HG03097 (cell line): ENCODE measurements around the gene GATA6.

ENCODE experiments used
- ATAC-seq: cut with Tn5 transposase; IDR thresholded peaks from one replicate; pipeline ENCODE4 v1.9.1; 2021; ENCODE audit not compliant: unreplicated experiment, low FRiP score

The GATA6 gene

DNA sequence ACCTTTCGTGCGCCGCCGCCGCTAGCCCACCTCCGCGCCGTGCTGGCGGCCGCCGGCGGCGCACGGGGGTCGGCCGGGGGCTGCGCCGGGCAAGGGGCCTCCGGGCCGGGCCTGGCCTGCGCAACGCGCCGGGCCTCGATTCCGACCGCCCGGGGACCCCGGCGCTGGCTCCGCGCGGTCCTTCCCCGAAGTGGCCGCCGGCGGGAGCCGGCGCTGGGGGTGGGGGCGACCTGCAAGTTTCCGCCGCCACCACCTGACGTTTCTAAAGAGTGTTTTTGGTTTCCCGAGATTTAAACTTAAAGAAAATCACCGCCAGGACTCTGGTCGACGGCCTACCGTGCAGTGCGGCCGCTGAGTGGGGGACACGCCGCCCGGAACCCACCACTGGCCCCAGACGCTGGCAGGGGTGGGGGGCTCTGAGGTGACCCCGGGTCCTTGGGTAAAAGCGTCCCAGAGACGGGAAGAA lies 3.8 kb upstream of the GATA6 start:
- no peak for ATAC-seq

DNA sequence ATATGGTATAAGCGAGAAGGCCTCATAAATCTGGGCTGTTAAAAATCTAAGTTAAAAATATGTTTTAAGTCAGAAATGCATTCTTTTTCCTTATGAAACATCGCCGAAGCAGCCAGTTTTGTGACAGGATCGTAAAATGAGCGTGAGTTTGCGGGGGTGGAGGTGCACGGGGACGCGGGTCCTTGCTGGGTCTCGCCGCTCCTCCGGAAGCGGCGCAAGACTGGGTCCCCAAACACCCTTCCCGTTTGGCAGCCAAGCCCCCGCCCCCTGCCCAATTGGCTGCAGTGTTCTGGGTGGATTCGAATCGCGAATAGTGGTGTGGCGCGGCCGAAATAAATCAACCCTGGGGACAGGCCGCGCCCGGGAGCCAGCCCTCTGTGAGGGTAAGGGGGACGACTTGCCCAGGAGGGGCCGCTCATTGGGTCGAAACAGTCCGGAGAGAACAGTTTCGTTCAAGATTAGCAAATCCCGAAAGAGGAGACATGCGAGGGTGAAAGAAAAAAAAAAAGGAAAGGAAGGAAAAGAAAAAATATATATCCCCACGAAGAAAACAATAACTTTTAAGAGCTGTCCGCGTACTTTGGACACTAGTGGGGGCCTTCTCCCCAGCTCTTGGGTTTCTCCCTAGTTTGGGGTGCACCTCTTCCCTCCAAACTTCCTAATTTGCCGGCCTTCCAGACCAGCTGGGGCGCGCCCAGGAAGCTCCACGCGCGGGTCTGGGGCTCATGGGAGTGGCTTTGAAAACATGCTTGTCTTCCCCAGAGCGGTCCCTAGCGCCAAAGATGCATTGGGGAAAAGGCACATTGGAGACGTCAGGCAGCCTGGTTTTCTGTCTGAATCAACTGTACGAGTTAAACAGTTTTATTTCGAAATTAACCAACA lies 3.1 kb upstream of the GATA6 start:
- ATAC-seq, result no peak

DNA sequence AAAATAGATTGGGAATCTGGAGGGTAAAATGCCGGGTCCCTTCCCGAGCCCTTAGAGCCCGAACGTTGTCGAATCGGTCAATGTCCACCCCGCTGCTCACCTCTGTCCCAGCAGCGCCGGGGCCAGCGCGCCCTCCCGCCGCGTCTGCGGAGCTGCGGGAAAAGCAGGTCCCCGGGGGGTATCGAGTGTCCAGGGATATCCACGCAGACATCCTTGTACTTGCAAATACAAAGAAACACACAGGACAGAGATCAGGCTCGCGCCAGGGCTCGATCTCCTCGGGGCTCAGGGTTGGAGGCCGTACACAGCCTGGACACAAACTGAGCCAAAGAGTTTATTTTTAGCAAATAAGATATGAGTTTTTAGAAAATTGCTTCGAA lies 2.3 kb upstream of the GATA6 start:
- ATAC-seq, result no peak

DNA sequence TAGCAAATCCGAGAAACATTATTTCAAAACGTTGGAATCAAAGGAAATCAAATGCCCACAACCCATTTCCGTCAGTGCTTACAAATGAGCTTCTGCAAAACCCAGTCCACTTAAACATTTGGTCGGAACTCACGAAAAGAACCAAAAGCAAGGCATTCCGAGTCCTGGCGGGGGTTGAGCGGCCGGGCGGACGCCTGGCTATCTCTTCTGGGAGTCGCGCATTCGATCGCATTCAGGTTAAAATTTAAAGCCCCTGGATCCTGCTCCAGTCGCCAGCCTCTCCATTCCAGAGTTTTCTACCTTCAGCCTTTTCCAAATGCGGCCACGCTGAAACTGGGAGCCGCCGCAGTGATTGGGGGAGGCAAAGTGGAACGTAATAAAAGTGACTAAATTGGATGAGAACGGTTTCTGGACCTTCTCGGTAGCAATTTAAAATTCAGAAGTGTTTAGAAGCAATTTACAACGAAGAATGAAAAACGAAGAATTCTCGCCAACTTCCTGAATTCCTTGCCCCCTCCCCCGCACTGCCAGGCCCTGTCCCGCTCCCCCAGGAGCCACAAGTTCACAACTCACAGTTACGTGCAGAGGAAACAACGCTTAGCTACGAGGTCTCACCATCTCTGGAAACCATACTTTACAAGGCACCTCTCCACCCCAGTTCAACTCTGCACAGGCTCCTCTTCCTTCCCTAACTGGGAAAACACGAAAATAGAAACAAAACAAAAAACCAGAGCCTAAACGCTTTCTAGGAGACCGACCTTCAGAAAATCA lies 1.7 kb upstream of the GATA6 start:
- ATAC-seq, result no peak

DNA sequence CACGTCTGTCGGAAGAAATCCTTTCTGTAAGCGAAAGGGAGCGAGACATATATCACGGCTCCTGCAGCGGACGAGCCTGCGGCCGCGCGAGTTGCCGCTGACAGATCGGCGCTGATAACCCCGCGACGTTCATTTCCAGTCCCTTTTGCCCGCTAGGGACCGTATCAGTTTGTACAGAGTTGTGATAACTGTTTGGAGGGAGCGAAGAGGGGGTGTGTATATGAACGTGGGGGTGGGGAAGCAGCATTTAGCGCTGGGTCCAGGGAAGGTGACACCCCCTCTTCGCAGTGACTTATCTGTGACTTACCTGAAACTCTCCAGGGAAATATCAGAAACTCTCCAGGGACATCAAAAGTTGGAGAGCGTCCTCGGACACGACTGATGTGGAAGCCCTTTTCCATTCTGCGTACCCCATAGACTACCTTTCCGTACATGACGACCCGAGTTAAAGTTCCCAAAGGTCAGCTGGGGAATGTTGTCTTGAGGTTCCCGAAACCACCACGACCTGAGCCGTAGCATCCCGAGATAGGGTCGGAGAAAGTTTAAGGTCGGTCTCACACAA lies 948 bp upstream of the GATA6 start:
- ATAC-seq, result no peak

DNA sequence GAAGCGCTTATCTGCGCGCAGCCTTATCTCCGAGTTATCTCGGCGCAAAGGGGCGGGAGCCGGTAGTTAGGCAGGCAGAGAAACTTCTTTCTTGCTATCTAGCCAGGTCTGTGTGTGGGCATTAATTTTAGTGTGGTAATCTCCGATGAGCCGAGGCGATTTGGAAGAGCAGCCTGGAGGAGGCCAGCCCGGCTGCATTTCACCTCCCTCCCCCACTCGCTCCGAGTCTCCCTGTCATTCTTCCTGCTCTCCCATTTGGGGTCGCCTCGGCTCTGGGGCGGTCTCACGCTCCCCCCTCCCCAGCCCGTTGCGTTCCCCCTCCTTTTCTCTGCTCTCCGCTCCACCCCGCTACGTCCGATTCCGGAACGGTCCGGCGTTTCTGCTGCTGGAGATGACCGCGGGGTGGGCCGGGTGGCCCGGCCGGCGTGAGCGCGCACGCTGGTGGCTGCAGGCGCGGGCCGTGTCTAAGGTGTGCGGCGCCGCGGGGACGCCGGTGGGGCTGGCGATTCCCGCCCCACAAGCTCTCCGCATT lies 566 bp downstream of the GATA6 start:
- ATAC-seq, result no peak

DNA sequence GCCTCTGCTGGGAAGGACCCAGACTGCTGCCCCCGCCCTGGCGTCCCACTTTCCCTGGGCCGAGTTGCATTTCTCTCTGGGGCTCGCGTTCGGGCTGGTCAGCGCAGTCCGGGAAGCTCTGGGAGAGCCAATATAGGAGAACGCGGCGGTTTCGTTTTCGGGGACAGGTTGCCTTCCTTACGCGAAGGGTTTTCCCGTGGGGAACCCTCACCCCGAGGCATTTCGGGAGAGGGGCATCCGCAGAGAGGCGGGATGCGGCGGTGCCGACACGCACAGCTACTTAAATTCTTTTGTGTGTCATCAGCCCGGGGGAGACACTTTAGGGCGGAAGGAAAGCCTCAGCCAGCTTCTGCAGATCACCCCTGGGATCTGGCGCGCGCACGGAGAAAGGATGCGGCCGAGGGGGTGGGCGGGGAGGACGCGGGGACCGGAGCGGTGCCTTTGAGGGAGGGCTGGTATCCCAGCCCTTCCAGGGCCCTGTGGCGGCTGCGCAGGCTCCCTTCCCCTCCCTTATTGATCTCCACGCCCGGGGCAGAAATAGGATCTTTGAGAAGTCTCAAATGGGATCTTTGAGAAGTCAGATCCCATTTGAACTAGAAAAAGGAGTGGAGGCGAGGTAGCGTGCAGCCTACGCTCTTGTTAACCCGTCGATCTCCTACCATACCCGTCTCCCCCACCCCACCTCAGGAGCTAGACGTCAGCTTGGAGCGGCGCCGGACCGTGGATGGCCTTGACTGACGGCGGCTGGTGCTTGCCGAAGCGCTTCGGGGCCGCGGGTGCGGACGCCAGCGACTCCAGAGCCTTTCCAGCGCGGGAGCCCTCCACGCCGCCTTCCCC lies 1.2 kb downstream of the GATA6 start:
- ATAC-seq, result no peak

DNA sequence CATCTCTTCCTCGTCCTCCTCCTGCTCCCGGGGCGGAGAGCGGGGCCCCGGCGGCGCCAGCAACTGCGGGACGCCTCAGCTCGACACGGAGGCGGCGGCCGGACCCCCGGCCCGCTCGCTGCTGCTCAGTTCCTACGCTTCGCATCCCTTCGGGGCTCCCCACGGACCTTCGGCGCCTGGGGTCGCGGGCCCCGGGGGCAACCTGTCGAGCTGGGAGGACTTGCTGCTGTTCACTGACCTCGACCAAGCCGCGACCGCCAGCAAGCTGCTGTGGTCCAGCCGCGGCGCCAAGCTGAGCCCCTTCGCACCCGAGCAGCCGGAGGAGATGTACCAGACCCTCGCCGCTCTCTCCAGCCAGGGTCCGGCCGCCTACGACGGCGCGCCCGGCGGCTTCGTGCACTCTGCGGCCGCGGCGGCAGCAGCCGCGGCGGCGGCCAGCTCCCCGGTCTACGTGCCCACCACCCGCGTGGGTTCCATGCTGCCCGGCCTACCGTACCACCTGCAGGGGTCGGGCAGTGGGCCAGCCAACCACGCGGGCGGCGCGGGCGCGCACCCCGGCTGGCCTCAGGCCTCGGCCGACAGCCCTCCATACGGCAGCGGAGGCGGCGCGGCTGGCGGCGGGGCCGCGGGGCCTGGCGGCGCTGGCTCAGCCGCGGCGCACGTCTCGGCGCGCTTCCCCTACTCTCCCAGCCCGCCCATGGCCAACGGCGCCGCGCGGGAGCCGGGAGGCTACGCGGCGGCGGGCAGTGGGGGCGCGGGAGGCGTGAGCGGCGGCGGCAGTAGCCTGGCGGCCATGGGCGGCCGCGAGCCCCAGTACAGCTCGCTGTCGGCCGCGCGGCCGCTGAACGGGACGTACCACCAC lies 2.1 kb downstream of the GATA6 start:
- no peak for ATAC-seq

DNA sequence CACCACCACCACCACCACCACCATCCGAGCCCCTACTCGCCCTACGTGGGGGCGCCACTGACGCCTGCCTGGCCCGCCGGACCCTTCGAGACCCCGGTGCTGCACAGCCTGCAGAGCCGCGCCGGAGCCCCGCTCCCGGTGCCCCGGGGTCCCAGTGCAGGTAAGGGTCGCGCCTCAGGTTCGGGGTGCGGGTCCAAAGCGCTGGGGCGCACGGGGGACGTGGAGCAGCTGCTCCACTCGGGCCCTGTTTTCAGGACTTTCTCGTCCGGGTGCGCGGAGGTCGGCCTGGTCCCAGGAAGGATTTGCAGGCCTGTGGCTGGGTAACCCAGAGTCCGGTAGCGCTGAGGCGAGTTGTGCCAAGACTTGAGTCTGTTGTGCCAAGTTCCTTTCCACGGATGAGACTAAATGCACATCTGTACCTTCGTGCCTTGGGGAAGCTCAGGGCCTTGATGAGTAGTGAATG lies 2.8 kb downstream of the GATA6 start:
- no peak for ATAC-seq

DNA sequence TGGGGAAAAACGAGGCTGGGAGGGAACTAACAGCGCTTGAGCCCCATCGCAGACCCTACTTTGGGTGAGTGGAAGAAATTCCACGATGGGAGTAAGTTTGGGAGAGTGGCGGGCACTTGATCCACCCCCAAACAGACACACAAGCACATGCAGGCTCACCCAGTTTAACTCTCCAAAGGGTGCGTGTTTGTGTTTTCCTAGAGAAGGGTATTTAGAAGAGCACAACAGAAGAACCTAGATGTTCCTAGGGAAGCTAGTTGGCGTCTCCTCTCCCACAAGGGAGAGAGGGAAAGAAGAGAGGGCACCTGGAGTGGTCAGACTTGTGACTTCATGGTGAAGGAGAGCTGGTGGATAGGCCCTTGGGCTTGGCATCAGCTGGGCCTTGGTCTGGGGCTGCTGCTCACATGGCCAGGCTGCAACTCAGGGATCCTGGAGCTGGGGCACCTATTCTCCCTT lies 3.2 kb downstream of the GATA6 start:
- ATAC-seq, result no peak

DNA sequence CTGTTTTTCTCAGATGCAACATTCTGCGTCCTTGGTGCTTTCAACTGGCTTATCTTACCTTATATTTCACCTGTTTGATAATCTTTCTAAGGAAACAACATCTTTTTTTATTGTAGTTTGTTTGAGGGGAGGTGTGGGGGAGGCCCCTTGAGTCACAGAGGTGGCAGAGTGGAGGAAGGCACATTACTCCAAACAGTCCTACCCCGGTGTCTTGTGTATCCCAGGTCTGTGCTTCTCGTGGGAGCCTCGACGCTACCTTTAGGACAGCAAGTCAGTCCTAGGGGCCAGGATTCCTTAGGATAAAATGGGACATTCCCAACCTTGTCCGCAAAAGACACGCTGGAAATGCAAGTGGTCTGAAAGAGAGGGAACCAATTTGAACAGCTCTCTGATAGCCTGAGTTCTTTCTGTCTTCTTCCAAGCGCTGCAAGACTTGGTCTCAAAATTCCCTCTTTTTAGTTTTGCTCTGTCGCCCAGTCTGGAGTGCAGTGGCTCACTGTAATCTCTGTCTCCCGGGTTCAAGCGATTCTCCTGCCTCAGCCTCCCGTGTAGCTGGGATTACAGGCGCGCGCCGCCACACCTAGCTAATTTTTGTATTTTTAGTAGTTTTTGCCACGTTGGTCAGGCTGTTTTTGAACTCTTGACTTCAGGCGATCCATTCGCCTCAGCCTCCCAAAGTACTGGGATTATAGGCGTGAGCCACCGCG lies 4.0 kb downstream of the GATA6 start:
- ATAC-seq, result no peak

DNA sequence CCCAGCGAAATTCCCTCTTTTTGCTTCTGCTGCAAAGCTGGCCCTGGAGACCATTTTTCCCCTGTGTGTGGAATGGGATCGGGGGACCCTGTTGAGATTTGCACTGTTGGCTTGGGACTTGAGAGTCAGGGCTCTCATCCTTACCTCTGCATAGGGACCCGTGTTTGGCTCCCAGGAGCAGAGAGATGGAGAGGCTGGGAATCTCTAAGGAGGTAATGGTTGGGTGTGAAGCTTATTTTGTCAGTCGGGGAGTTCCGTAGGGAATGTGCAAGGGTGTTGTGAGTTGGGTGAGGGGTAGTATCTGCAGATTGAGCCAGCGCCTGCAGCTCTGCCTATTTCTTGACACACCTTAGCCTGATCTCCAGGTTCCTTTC lies 4.5 kb downstream of the GATA6 start:
- no peak for ATAC-seq

DNA sequence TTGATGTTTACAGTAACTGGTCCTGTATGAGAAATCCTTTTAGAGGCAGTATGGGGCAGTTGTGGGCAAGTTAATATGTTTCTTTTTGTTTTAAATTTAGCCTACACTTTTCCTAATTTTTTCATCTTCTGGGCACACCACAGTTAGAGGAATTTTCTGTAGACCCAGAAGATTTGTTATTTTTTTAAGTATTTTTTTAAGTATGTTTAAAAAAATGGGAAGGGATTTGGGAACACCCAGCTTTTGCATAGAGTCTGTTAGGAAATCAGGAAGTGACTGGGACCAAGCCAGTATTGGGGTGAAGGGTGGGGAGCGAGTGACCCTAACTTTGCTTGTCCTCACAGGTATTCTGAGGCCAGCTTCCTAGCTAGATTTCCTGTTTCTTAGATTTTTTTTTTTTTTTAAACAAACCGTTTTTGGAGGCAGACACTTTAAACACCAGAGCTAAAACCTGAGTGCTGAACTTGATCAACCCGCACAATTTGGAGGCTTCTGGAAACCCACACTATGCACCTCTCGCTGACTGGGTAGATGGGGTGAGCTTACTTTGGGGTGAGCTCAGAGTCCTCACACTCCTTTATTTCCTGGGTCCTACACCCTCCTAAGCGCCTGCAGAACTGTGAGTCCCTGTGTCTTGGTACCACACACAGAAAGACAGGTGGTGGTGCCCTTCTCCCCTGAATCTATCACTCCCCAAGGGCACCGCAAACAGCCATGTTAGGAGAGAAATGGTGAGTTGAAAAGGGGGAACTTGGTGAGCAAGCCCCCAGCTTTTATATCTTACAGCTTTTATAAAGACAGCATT lies 5.2 kb downstream of the GATA6 start:
- ATAC-seq, result no peak

DNA sequence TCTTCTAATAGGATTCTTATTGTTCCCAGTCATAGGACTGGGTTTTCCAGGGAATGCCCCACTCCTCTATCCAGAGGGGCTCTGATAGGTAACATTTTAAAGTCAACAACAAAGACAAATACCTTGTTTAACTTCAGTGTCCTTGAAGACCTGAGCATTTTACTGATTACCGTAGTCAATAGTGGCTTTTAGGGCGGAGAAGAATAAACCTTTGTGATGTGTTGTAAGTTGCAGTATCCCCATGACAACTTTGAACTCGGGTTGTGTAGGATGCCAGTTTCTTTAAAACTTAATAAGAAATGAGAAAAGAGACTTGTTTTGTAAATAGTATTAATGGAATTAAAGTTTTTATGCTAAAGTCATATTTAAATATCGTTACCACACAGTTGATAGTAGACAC lies 6.0 kb downstream of the GATA6 start:
- ATAC-seq, result no peak

DNA sequence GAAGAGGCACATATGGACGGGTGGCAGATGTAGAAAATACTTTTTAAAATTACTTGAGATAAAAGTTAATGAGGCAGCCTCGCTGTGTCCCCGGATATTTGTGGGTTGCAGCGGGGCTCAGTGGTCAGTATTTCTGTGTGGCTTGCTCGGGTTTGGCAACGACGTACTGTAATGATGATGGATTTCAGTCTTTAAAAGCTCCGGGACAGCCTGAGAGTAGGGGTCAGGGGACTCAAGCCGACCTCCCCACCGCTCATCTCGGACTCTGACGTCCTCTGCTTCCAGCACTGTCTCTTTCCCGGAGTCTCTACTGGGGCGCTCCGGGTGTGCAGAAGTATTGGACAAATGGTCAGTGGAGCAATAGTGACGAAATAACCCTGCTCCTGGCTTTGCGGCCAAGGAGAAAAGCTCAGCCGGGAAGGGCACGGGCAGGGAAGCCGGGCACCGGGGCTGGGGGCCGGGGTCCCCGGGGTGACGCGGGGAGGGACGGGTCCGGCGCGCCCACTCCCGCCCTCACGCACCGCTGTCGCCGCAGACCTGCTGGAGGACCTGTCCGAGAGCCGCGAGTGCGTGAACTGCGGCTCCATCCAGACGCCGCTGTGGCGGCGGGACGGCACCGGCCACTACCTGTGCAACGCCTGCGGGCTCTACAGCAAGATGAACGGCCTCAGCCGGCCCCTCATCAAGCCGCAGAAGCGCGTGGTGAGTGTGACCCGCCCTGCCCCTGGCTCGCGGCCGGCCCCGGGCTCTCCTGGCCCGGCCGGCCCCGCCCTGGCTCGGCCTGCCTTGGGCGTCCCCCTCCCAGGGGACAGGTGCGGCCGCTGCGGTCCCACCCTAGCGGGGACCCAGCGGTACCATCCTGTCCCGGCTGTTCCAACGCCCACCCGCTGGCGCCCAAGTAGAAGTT lies 7.3 kb downstream of the GATA6 start:
- ATAC-seq, result no peak

DNA sequence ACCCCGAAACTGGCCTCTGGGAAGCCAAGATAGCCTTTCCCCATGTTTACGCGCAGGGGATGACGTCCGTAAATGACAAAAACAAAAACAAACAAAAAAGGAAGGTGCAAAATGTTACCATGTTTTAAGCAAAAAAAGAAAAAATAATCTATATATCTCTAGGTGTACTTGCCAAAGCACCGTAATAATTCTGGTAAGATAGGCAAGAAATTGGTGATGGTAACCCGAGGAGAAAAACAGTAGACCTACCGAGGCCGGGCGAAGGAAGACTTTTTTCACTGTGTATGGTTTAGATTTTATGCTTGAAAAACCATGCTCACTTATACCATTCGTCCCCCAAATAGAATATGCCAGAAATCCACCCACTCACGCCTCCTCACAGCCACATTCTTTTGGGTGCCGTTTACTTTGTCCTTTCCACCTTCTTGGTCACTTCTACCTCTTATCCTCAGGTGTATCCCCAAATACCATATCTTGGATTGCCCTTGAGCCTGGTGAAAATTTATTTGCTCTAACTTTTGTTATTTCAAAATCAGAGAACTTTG lies 8.0 kb downstream of the GATA6 start:
- ATAC-seq, result no peak

DNA sequence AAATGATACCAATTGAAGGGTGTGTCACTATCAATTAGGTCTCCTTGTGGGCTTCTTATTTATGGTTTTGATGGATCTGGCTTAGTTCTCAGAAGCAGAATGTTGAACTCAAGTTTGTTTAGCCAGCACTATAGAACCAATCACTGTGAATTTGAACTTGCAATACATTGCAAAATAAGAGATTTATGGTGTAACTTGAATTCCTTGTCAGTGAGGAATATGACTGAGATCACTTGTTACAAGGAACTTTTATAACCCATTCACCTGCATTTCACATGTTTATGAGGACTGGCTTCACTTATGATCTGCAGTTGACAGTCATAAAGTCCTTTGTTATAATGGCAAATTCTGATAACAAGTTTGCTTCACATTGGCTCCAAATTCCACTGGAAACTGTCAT lies 9.8 kb downstream of the GATA6 start:
- ATAC-seq, result no peak
